A549 treated with CpdA at 1 μM for 4 hours (cell line): ENCODE measurements around the gene NTN1. TPM values are rescaled to one million over a fixed set of nuclear protein-coding genes. Genes with fewer than 3 reads are reported as not detected.

Source experiments
- total RNA-seq: library from RNA; stranded (reverse); fragments of 200-300 nt; extraction: Qiagen RNA extraction; gene quantifications from 5 replicates; pipeline ENCODE4 v1.2.3, GENCODE V29; 2022; ENCODE audit warnings: low read depth

The NTN1 gene
- 0.27 to 0.54 TPM (median 0.45 TPM) in 5 replicates for total RNA-seq

GRCh38 chr17:9021158-9021991 is at the start of gene NTN1:
NTN1 (plus strand) TSS chr17:9021510; CDS start chr17:9022374, 864 bp downstream.

Other genes starting within 250 kb of the NTN1 start
- not detected in 5 replicates for gene MFSD6L, start 222.1 kb upstream of the NTN1 start, total RNA-seq
- gene PIK3R6, start 153.8 kb upstream of the NTN1 start, total RNA-seq: not detected in 5 replicates
- gene PIK3R5, start 55.8 kb upstream of the NTN1 start, total RNA-seq: 0.02 to 0.18 TPM in 2 of 5 replicates, not detected in the others